Tibial nerve (tissue), 4 donors: Measurements from ENCODE around the gene RBM20.

Experiments
- EP300 ChIP-seq, 2 donors: sonication (generic); formaldehyde crosslinking; IDR thresholded peaks; one replicate each; pipeline ENCODE4 v1.6.1; 2017; ENCODE audit warnings: antibody characterized with exemption in 2 of 2, mild to moderate bottlenecking in 1 of 2
- POLR2A ChIP-seq, 2 donors: fragments of 450-650 bp; IDR thresholded peaks; one replicate each; pipeline ENCODE4 v1.6.1; 2017; ENCODE audit warnings: antibody characterized with exemption in 2 of 2, mild to moderate bottlenecking in 2 of 2, moderate library complexity in 2 of 2
- TF ChIP-seq, protein P1 (sequence below), 5 experiments: fragments of 200-600 bp in 3 of 5; fragments of 450-650 bp in 2 of 5; sonication (generic) in 3 of 5; IDR thresholded peaks; one replicate each; pipeline ENCODE4 v1.5.1; 2016 to 2019; ENCODE audit warnings: antibody characterized with exemption in 5 of 5, mild to moderate bottlenecking in 3 of 5, moderate library complexity in 2 of 5

DNA sequence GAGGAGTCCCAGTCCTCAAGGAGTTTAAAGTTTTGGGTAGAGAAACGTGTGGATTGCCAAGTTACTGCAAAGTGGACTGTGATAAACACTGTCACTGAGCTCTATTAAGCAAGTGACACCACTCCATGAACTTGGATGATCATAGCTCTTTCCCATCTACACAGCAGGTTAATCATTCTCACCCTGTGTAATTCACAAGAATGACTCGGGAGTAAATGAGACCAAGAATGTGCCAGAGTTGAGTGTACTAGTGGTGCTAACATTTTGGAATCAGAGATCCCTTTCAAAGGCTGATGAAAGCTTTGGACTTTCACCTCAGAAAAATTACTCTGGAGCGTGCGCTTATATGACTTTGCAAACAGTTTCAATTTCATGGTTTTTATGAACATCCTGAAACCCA, 80.8 kb downstream of the RBM20 start:
- no peak for TF ChIP-seq POLR2A (IDR thresholded peaks at IDR 0.05)
- TF ChIP-seq, protein P1, sequence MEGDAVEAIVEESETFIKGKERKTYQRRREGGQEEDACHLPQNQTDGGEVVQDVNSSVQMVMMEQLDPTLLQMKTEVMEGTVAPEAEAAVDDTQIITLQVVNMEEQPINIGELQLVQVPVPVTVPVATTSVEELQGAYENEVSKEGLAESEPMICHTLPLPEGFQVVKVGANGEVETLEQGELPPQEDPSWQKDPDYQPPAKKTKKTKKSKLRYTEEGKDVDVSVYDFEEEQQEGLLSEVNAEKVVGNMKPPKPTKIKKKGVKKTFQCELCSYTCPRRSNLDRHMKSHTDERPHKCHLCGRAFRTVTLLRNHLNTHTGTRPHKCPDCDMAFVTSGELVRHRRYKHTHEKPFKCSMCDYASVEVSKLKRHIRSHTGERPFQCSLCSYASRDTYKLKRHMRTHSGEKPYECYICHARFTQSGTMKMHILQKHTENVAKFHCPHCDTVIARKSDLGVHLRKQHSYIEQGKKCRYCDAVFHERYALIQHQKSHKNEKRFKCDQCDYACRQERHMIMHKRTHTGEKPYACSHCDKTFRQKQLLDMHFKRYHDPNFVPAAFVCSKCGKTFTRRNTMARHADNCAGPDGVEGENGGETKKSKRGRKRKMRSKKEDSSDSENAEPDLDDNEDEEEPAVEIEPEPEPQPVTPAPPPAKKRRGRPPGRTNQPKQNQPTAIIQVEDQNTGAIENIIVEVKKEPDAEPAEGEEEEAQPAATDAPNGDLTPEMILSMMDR (IDR thresholded peaks at IDR 0.05): no peak
- TF ChIP-seq EP300 (IDR thresholded peaks at IDR 0.05): no peak
